Keratinocyte (primary cell): ENCODE data around the gene CHN2.

ENCODE experiments used
- EZH2 ChIP-seq: IDR thresholded peaks from one replicate; pipeline ENCODE4 v1.6.1; 2012; ENCODE audit warnings: inconsistent platforms, mild to moderate bottlenecking, low read length, moderate library complexity
- TF ChIP-seq, protein P1 (sequence below), 3 experiments: IDR thresholded peaks in 1 of 3; conservative IDR thresholded peaks in 1 of 3; optimal IDR thresholded peaks in 1 of 3; 2 replicates in 2 of 3; 3 replicates in 1 of 3; pipeline versions ENCODE3 to v1.5.1; 2011; ENCODE audit warnings: low read length in 3 of 3, mild to moderate bottlenecking in 3 of 3, moderate library complexity in 2 of 3, control low read depth in 1 of 3, inconsistent platforms in 1 of 3; ENCODE audit not compliant: insufficient read depth in 2 of 3; ENCODE audit errors: extremely low read depth in 1 of 3

DNA sequence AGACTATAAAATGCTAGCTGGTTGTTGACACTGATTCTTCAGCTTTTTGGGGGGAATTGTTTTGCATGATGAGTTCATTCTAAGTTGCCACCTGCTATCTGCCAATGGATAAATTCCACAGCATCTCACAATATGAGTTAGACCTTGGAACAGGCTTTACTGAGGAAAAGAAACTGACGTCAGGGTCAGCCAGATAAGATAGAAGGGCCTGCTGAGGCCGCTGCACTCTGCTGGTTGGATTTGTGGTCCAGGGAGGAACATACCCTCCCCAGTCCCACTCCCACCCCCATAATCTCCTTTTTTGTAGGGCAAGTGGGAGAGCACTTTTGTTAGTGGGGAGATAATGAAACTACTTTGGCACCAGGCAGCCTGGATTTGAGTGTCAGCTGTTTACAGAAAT lies 258.4 kb downstream of the CHN2 start:
- TF ChIP-seq, protein P1, sequence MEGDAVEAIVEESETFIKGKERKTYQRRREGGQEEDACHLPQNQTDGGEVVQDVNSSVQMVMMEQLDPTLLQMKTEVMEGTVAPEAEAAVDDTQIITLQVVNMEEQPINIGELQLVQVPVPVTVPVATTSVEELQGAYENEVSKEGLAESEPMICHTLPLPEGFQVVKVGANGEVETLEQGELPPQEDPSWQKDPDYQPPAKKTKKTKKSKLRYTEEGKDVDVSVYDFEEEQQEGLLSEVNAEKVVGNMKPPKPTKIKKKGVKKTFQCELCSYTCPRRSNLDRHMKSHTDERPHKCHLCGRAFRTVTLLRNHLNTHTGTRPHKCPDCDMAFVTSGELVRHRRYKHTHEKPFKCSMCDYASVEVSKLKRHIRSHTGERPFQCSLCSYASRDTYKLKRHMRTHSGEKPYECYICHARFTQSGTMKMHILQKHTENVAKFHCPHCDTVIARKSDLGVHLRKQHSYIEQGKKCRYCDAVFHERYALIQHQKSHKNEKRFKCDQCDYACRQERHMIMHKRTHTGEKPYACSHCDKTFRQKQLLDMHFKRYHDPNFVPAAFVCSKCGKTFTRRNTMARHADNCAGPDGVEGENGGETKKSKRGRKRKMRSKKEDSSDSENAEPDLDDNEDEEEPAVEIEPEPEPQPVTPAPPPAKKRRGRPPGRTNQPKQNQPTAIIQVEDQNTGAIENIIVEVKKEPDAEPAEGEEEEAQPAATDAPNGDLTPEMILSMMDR (optimal IDR thresholded peaks at IDR 0.05 in 1 of 3, IDR thresholded peaks at IDR 0.05 in 1 of 3, conservative IDR thresholded peaks at IDR 0.05 in 1 of 3; ENCODE audit: extremely low read depth in 1 of 3, insufficient read depth in 2 of 3, low read length in 3 of 3): no peak
- TF ChIP-seq EZH2: no peak
